Inflammatory macrophage treated with lipopolysaccharide for 4 hours (primary cell): ENCODE data around the gene NCF4.

ENCODE experiments used
- DNase-seq: peaks from one replicate; pipeline ENCODE4 v3.0.0-alpha.2; 2020

The NCF4 gene

DNA sequence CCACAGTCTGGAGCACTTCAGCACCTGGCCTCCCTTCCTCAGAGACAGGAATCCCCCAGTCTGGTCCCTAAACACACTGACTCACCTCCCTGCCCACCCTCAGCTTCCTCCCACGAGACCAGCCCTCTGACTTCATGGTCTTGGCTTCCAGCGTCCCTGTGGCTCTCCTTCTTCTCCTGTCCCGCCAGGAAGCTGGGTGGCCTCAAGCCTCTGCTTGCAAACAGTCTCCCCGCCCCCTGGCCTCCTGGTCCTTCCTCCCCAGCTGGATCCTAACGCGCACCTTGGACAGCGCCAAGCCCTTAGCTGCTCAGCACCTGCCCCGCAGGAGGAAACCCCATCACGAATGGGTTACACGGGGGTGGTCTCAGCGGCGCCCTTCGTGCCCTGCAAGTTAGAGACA is 4.5 kb downstream of the NCF4 start:
- peak; percentile 70 for DNase-seq

DNA sequence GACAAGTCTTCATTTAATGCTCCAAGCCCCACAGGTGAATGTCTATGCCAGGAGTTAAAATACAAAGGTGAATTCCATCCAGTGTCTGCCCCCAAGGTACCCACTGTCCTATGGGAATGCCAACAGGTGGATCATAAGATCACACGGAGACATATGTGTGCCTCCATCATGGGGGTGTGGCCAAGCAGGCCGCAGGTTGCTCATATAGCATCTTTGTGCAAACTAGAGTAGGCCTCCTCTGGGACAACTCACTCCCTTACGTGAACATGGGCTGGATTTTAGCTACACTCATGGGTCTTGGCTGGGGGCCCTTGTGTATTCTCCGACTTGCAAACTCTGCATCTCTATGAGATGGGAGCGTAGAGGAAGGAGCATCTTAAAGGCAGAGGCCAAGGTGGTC is 6.9 kb downstream of the NCF4 start:
- DNase-seq = no peak

DNA sequence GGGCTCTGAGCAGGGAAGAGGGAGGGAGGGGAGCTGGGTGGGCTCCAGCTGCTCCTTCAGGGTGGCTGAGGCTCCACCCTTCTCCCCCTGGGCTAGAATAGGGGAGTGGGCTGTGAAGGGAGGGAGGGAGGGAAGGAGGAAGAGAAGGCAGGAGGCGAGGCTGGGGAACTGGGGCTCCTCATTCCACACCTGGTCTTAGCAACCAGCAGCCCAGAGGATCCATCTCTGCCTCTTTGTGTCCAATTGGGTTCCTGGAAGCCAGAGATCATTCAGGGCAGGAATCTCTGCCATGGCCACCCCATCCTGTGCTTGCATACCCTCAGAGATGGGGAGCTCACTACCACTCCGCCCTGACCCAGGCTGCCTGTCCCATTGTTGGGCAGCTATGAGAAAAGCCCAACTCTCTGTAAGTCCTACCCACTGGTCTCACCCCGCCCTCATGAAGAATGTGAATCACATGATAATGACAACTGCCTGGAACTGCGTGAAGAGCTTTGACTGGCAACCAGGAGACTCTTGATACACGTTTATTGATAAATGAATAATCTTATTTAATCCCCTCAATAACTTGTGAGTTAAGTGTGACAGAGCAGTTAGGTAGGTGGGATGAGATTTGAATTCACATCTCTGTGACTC is 7.9 kb downstream of the NCF4 start:
- no peak for DNase-seq

DNA sequence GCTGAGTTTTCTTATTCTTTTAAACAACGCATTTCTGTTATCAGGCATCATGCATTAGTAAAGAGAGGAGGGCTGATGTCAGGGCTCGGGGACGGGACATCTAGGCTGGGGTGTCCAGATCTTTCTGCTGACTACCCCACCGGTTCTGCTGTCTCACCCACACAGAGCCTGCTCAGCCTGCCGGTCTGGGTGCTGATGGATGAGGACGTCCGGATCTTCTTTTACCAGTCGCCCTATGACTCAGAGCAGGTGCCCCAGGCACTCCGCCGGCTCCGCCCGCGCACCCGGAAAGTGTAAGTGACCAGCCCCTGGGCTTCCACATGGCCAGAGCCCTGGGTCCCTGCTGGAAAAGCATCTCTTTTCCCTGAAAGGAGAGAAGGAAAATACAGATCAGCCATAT is 9.4 kb downstream of the NCF4 start:
- DNase-seq = no peak

DNA sequence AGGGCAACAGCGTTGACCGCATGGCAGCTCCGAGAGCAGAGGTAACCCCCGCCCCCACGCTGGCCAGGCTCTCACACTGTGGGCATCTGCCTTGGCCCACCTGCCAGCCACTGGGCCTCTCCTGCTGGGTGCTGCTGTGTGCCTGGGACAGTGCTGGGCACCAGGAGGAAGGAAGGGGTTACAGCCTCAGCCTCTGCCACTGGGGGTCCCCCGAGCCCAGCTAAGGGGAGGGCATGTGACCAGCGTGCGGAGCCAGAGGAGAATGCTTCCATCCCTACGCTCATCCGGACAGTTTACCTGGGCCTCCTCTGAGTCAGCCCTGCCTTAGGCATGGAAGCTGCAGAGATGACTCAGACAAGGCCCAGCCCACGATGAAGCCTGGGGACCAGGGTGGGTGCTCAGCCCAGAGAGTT is 10.9 kb downstream of the NCF4 start:
- no peak for DNase-seq

DNA sequence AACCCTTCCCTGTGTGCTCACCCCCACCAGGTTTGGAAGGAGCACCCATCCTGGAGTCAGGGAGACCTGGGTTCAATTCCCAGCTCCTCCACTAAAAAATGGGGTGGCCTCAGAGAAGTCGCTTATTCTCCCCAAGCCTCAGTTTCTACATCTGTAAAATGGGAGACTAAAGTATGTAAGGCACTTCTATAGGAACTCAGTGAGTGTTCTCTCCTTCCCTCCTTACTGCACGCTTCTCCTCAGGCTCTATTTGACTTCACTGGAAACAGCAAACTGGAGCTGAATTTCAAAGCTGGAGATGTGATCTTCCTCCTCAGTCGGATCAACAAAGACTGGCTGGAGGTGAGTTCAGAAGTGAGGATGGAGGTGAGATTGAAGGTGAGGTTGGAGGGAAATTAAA is 11.3 kb downstream of the NCF4 start:
- DNase-seq = no peak

DNA sequence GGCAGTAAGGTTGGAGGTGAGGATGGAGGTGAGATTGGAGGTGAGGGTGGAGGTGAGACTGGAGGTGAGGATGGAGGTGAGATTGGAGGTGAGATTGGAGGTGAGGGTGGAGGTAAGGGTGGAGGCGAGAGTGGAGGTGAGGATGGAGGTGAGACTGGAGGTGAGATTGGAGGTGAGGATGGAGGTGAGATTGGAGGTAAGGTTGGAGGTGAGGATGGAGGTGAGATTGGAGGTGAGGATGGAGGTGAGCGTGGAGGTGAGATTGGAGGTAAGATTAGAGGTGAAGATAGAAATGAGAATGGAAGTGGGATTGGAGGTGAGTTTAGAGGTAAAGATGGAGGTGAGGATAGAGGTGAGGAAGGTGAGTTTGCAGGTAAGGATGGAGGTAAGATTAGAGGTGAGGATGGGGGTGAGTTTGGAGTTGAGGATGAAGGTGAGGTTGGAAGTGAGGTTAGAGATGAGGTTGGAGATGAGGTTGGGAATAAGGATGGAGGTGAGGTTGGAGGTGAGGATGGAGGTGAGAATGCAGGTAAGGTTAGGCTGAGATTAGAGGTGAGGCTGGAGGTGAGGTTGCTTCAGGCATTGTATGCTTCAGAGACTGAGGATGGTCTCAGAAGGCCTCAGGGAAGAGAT is 12.2 kb downstream of the NCF4 start:
- no peak for DNase-seq

DNA sequence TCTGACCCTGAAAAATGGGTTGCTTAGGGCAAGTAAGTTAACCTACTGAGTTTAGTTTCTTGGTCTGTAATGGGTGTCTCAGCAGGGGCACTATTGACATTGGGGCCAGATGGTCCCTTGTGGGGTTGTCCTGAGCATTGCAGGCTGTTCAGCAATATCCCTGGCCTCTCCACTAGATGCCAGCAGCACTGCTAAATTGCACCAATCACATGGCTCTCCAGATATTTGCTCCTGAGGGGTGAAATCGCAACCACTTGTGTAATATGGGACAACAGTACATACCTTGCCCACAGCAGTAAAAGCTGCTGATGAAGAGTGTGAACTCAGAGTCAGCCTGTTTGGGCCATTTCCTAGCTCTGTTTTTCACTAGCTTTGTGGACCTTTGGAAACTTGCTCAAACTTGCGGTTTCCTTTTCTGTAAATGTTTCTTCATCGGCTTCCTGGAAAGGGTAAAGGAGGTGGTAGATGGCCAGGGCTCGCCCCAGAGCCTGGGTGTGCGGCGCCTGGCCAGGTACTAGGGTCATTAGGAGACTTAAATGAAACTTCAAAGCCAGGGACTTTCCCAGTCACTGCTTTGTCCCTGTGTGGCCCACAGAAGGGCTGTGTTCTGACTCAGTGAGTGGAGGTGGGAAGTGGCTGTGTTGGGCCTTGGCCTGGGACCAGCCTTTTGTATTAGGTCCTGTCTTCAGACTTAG is 13.0 kb downstream of the NCF4 start:
- DNase-seq = peak; percentile 88

DNA sequence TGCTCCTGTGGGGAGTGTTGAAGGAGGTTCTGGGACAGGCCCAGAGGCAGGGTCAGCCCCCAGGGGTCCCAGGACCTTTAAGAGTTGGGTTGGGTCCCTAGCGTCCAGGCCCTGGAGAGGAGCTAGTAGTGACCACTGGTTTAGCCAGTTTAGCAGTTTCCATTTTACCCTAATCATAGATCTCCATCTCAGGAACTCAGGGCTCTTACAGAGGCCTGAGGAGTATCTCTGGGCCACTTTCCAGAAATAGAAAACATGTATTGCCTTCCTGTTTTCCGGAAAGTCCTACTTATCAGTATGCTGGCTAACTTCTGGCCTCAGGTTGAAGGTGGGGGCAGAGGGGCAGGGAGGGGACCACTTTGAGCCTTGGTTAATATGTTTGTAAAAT is 13.5 kb downstream of the NCF4 start:
- DNase-seq = no peak

DNA sequence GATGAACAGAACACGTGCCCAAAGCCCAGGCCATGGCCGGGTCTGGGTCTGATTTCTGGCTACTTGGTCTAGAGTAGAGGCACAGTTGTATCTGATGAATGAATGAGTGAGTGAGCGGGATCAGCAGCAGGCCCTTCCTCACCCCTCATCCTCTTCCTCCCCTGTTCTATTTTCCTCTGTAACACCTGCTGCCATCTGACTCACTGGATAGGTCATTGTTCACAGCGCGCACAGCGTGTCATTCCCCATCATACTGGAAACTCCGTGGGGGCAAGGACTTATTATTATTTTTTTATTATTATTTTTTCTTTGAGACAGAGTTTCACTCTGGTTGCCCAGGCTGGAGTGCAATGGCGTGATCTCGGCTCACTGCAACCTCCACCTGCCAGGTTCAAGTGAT is 13.9 kb downstream of the NCF4 start:
- DNase-seq = no peak

DNA sequence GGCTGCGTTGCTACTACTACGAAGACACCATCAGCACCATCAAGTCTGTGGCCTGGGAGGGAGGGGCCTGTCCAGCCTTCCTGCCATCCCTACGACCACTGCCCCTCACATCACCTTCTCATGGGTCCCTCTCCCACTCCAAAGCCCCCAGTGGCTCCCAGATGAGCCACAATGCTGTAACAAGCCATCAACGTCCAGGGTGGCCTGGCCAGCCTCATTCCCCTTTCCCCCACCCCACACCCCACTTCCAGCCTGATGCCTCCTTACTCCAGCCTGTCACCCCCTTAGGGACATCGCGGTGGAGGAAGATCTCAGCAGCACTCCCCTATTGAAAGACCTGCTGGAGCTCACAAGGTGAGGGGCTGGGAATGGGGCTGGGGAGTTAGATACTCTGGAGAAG is 14.9 kb downstream of the NCF4 start:
- no peak for DNase-seq

DNA sequence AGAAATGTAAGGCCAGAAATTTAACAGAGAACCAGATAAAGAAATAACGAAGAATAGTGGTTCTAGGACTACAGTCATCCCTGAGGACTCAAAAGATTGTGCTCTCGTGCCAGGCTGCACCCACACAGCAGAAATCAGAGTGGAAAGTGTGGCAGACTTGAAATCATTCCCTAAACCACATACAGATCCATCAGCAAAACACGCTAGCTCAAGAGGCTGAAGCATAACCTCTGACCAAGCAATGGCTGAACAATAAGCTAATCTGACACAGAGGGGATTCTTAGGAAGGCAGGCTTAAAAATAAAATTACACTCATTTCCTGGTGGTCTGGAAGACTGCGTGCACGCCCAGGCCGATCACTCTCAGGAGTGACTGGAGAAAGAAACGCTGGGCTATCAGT is 19.0 kb downstream of the NCF4 start:
- DNase-seq = no peak

DNA sequence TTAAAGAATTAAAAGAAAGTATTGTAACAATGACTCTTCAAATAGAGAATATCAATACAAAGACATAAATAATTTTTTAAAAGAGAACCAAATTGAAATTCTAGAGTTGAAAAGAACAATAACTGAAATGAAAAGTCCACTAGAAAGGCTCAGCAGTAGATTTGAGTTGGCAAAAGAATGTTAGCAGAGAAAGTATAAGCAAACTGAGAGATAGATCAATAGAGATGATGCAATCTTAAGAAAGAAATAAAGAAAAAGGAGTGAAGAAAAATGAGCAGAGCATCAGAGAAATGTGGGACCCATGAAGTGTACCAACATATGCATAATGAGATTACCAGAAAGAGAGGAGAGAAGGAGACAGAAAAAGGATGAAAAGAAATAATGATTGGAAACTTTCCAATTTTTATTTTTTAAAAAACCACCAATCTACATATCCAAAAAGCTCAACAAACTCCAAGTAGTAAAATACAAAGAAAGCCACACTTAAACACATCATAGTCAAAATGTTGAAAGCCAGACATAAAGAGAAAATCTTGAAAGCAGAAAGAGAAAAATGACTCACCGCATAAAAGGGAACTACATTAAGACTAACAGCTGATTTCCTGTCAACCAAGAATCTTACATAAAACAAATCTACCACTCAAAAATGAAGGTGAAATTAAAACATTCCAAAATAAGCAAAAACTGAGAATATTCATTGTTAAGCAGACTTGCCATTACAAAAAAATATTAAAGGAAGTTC is 20.9 kb downstream of the NCF4 start:
- peak; percentile 89 for DNase-seq

DNA sequence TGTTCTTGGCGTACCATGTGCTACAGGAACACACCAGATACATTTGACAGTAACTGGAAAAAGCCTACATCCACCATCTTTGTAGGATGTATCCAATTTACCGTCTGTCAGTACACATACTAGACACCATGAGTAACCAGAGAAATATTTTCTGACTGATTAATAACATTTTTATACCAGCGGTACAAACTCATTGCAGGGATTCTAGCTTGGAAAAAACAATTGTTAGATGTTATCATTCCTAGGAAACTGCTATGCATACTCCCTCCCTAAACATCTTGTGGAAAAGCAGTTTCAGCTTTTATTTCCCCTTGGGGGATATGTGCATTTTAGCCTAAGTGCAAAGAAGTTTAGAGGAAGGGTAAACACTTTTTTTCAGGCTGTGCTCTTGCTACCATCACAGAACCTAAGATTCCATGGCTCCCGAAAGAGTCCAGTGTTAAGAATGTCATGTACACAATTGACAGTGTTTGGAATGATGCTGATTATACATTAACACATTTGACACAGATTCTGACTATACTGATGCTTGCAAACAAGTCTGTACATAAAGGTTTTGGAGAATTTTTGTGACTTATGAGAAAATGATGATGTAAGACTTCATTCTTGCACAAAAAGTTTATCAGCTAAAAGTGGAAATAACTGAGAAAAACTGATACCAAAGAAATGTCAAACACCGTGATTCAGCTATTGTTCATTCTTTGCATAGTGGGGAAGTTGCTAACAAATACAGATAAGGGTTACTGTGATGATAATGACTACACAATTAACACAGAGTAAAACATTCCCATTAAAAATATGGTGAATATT is 23.7 kb downstream of the NCF4 start:
- peak; percentile 86 for DNase-seq

DNA sequence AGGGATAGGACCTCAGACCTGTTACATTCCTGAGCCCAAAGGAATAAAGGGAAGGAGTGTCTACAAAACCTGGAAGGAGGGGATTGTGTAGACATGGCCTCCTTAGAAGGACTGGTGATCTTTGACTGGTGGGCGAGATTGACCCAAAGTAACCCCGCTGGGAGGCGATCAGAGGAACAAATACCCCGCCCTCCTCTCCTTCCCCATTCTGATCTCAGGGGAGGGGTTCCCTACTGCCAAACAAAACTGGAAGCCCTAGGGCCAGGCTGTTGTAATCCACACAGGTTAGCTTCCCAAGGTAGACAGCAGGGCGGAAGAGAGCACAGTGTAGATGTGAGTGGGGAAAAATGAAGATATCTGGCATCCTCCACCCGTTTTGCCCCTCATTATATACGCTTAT is 24.7 kb downstream of the NCF4 start:
- DNase-seq = peak; percentile 77

DNA sequence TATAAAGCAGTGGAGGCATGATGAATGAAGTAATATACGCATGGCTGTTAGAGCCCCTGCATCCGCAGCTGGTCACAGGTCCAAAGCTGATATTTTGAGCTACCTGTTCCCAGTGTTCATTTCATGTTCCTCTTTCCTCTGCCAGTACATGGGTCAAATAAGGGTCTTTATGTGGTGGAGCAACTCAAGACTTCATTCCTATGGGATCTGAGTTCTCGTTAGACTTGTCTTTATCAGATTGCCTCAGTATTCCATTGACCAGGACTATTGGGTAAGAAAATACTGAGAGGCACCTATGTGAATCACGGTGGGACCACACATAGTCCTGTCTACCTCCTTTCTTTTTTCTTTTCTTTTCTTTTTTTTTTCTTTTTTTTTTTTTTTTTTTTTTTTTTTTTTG is 25.2 kb downstream of the NCF4 start:
- no peak for DNase-seq

DNA sequence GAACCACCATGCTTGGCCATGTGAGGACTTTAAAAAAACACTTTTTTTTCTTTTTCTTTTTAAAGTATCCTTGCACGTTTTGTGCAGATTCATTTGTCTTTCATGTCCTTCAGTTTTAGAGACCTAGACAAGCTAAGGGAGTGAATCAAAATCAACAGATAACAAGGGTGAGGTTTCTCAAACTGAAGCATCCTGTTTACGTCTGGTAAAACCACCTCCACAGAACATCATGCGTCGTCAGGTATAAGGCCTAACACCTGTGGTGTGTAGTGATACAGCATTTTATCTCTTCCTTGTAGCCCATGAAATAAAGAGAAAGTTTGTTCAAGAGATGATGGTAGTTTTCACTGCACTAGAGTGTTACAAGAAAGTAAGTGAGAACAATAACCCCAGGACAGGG is 26.4 kb downstream of the NCF4 start:
- no peak for DNase-seq

DNA sequence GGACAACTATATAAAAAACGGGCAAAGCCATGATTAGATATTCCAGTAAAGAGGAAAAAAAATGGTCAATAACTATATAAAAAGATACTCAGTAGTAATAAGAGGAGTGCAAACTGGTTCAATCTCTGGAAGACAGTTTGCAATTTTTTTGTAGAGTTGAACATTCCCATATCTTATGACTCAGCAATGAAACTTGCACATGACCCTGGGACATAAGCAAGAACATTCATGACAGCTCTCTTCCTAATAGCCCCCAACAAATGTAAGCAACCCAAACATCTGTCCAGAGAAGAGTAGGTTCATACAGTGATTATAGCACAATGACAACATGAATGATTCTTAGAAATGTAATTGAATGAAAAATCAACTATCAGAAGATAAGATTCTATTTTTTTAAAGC is 30.8 kb downstream of the NCF4 start:
- DNase-seq = no peak

DNA sequence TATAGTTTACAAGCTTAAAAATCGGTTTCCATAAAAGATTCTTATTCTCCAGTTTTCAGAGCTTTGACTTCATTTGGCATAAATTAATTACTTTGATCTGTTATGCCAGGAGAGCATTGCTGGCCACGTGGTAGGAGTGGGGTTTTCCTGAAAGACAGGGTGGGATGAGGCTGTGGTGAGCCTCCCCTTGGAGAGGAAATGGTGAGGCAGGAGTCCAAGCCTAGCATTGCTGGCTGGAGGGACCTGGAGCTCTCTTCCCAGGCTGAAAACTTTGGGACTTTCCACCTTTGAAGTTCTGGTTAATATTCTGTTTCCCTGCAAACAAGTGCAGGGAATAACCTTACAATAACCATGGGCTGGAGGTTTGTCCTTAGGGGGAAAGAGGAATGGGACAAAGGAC is 31.5 kb downstream of the NCF4 start:
- no peak for DNase-seq

DNA sequence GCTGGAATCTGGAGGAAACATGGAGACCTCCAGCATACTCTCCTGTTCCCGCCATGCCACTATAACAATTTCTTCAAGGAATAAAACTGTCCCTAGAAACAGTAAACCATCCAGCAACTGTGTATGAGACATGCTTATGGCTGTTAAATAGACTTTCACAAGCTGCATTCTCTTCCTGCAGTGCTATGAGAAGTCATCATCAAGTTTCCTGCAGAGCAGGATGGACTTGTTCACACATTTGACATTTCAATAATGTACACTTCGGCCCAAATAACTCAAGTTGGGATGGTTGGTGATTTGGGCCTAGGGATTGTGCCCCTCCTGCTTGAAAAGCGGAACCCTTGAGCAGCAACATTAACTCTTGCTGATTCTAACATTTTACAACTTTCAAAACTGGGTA is 32.5 kb downstream of the NCF4 start:
- DNase-seq = no peak

DNA sequence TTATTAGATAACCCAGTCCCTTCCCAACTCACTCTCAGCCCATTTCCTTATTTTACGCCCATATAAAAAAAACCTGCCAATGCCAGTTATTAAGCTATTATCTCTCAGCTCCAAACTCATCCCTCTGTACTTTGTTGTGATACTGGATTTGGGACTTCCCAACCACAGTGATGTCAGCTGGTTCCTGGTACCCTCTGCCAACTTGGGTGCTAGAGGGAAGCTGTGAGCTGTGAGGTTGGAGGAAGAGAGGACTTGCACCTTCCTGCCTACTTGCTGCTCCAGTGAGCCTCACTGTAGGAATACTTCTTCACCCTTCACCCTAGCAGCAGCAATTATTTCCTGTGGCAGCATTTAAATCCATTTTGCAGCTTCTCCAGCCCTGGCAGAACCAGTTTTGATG is 33.5 kb downstream of the NCF4 start:
- peak; percentile 41 for DNase-seq

DNA sequence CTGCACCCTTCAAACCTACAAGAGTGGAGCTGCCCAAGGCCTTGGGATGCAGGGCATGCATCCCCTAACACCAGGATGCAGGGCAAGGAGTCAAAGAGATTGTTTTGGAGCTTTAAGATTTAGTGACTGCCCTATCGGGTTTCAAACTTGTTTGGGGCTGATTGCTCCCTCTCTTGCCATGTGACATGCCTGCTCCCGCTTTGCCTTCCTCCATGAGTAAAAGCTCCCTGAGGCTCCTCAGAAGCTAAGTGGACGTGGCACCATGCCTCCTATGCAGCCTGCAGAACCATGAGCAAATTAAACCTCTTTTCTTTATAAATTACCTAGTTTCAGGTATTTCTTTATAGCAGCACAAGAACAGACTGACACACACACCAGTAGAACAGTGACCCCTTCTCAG is 36.8 kb downstream of the NCF4 start:
- DNase-seq = no peak

DNA sequence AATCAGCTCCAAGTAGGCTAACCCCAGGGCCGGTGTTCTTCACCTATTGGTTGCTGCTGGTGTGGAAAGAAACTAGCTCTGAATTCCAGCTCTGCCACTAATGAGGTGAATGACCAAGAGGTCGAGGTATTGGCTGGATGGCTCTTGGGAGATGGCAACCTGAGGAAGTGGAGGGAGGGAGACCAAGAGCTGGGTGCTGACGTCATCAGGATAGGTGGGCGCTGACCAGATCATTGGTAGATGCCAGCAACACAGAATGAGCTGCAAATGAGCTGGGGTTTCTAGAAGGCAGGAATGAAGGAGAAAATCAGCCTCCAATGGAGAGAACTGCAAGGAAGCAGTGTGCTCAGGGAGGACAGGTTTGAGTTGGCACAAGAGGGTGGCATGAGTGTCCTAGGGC is 37.9 kb downstream of the NCF4 start:
- no peak for DNase-seq
